H9 (cell line): ENCODE data around the gene GNPTAB. TPM values are rescaled to one million over a fixed set of nuclear protein-coding genes. Genes with fewer than 3 reads are reported as not detected.

Experiments used
- DNase-seq: peaks from one replicate; pipeline ENCODE4 v3.0.0-alpha.2; 2017
- H2AFZ ChIP-seq: one replicate; pipeline ENCODE4 v1.6.1; 2013; ENCODE audit warnings: mild to moderate bottlenecking, low read length, control low read depth, moderate library complexity
- H2AK5ac ChIP-seq: 2 replicates; pipeline ENCODE4 v1.6.1; 2013; ENCODE audit warnings: low read length, control low read depth, mixed read lengths; ENCODE audit not compliant: insufficient read length
- H2BK120ac ChIP-seq: one replicate; pipeline ENCODE4 v1.6.1; 2013; ENCODE audit warnings: low read depth, mild to moderate bottlenecking, low read length, control low read depth, inconsistent platforms; ENCODE audit not compliant: poor library complexity, severe bottlenecking
- H2BK12ac ChIP-seq: 2 replicates; pipeline ENCODE4 v1.6.1; 2013; ENCODE audit warnings: low read length, control low read depth, mixed read lengths, low read depth; ENCODE audit not compliant: insufficient read length
- H2BK15ac ChIP-seq: 2 replicates; pipeline ENCODE4 v1.6.1; 2013; ENCODE audit warnings: low read depth, low read length, control low read depth
- H2BK20ac ChIP-seq: one replicate; pipeline ENCODE4 v1.6.1; 2013; ENCODE audit warnings: low read depth, mild to moderate bottlenecking, low read length, control low read depth, inconsistent platforms; ENCODE audit not compliant: poor library complexity, severe bottlenecking
- H2BK5ac ChIP-seq: 2 replicates; pipeline ENCODE4 v1.6.1; 2013; ENCODE audit warnings: low read length, control low read depth, mixed read lengths; ENCODE audit not compliant: insufficient read length
- H3K14ac ChIP-seq: 2 replicates; pipeline ENCODE4 v1.6.1; 2013; ENCODE audit warnings: low read length, control low read depth; ENCODE audit not compliant: insufficient read depth
- H3K18ac ChIP-seq: 2 replicates; pipeline ENCODE4 v1.6.1; 2013; ENCODE audit warnings: low read depth, mild to moderate bottlenecking, mixed read lengths, low read length, control low read depth; ENCODE audit not compliant: insufficient read length
- H3K23ac ChIP-seq: 2 replicates; pipeline ENCODE4 v1.6.1; 2013; ENCODE audit warnings: low read length, control low read depth, mixed read lengths, low read depth; ENCODE audit not compliant: insufficient read length
- H3K23me2 ChIP-seq: 2 replicates; pipeline ENCODE4 v1.6.1; 2013; ENCODE audit warnings: low read depth, mild to moderate bottlenecking, mixed read lengths, low read length, control low read depth; ENCODE audit not compliant: insufficient read length, poor library complexity, severe bottlenecking
- H3K27ac ChIP-seq: 2 replicates; pipeline ENCODE4 v1.5.1; 2013; ENCODE audit warnings: low read length, control low read depth, mixed read lengths, low read depth; ENCODE audit not compliant: insufficient read length
- H3K27me3 ChIP-seq: 2 replicates; pipeline ENCODE4 v1.6.1; 2013; ENCODE audit warnings: low read length, control low read depth, inconsistent platforms; ENCODE audit not compliant: insufficient read depth
- H3K4ac ChIP-seq: 2 replicates; pipeline ENCODE4 v1.6.1; 2013; ENCODE audit warnings: low read depth, mild to moderate bottlenecking, control low read depth, inconsistent platforms, low read length, moderate library complexity
- H3K4me1 ChIP-seq: 2 replicates; pipeline ENCODE4 v1.6.1; 2013; ENCODE audit warnings: low read length, control low read depth, inconsistent platforms; ENCODE audit not compliant: insufficient read depth
- H3K4me2 ChIP-seq: 2 replicates; pipeline ENCODE4 v1.6.1; 2013; ENCODE audit warnings: low read length, control low read depth, mixed read lengths; ENCODE audit not compliant: insufficient read length, insufficient read depth
- H3K56ac ChIP-seq: 2 replicates; pipeline ENCODE4 v1.6.1; 2013; ENCODE audit warnings: low read depth, mild to moderate bottlenecking, mixed read lengths, low read length, control low read depth; ENCODE audit not compliant: insufficient read length
- H3K79me1 ChIP-seq: 2 replicates; pipeline ENCODE4 v1.6.1; 2013; ENCODE audit warnings: low read depth, mild to moderate bottlenecking, moderate library complexity, low read length, control low read depth, inconsistent platforms; ENCODE audit not compliant: insufficient read depth, poor library complexity, severe bottlenecking
- H3K79me2 ChIP-seq: 2 replicates; pipeline ENCODE4 v1.6.1; 2013; ENCODE audit warnings: low read length, control low read depth, inconsistent platforms; ENCODE audit not compliant: insufficient read depth
- H3K9ac ChIP-seq: 2 replicates; pipeline ENCODE4 v1.6.1; 2013; ENCODE audit warnings: low read length, control low read depth, mixed read lengths; ENCODE audit not compliant: insufficient read length; ENCODE audit errors: extremely low read depth
- H3K9me3 ChIP-seq: one replicate; pipeline ENCODE4 v1.6.1; 2013; ENCODE audit warnings: low read depth, low read length, inconsistent platforms; ENCODE audit not compliant: control insufficient read depth
- H3T11ph ChIP-seq: one replicate; pipeline ENCODE4 v1.6.1; 2013; ENCODE audit warnings: mild to moderate bottlenecking, low read length, control low read depth, inconsistent platforms
- H4K20me1 ChIP-seq: one replicate; pipeline ENCODE4 v1.6.1; 2013; ENCODE audit not compliant: control insufficient read depth, insufficient read length, insufficient read depth
- H4K5ac ChIP-seq: 2 replicates; pipeline ENCODE4 v1.6.1; 2013; ENCODE audit warnings: low read depth, mild to moderate bottlenecking, mixed read lengths, low read length, control low read depth; ENCODE audit not compliant: insufficient read length
- H4K8ac ChIP-seq: replicated peaks from 2 replicates; pipeline ENCODE4 v1.6.1; 2013; ENCODE audit warnings: low read length, control low read depth, mixed read lengths, low read depth; ENCODE audit not compliant: insufficient read length
- H4K91ac ChIP-seq: 2 replicates; pipeline ENCODE4 v1.6.1; 2013; ENCODE audit warnings: low read depth, mild to moderate bottlenecking, moderate library complexity, mixed read lengths, low read length, control low read depth; ENCODE audit not compliant: insufficient read length
- H3K27ac Mint-ChIP-seq, 3 experiments: 2 replicates in 2 of 3; 3 replicates in 1 of 3; pipeline ENCODE4 v1.8.0; 2020 to 2021; ENCODE audit warnings: mixed read lengths in 3 of 3, mild to moderate bottlenecking in 1 of 3, moderate library complexity in 1 of 3
- H3K27me3 Mint-ChIP-seq: 2 replicates; pipeline ENCODE4 v1.8.0; 2021; ENCODE audit warnings: low read depth, mild to moderate bottlenecking, moderate library complexity, mixed read lengths
- H3K36me3 Mint-ChIP-seq, 3 experiments: 2 replicates in 2 of 3; 3 replicates in 1 of 3; pipeline ENCODE4 v1.8.0; 2020 to 2021; ENCODE audit warnings: low read depth in 3 of 3, mixed read lengths in 3 of 3; ENCODE audit not compliant: insufficient read depth in 1 of 3
- H3K4me1 Mint-ChIP-seq, 2 experiments: 2 replicates each; pipeline ENCODE4 v1.8.0; 2020; ENCODE audit warnings: mixed read lengths in 2 of 2
- H3K4me3 Mint-ChIP-seq, 2 experiments: 2 replicates in 1 of 2; 3 replicates in 1 of 2; pipeline ENCODE4 v1.8.0; 2020 to 2021; ENCODE audit warnings: mild to moderate bottlenecking in 2 of 2, mixed read lengths in 2 of 2, moderate library complexity in 1 of 2
- H3K9me3 Mint-ChIP-seq, 2 experiments: 2 replicates in 1 of 2; 3 replicates in 1 of 2; pipeline ENCODE4 v1.8.0; 2020; ENCODE audit warnings: mild to moderate bottlenecking in 2 of 2, mixed read lengths in 2 of 2, moderate library complexity in 1 of 2
- CTCF ChIP-seq: fragments of 200-600 bp; sonication (generic); conservative IDR thresholded peaks from 3 replicates; pipeline ENCODE4 v1.8.0; 2021; ENCODE audit warnings: antibody characterized with exemption, mild to moderate bottlenecking
- WGBS: extraction: QIAGEN DNeasy Blood & Tissue Kit; methylation state at CpG from one replicate; pipeline ENCODE4 v1.1.7; 2013; ENCODE audit warnings: missing lambda C conversion rate, low lambda C conversion rate, mixed read lengths; ENCODE audit not compliant: insufficient read length; ENCODE audit errors: extremely low coverage; 5-methylcytosine and 5-hydroxymethylcytosine counted together
- total RNA-seq: library from RNA; stranded (reverse); gene quantifications from 2 replicates; pipeline ENCODE4 v1.2.1, GENCODE V29; 2021

GNPTAB gene
- total RNA-seq, 1 experiment from 2014 or later = 44.3 TPM

GRCh38 chr12:101783838-101784237 is 46.9 kb downstream of the GNPTAB start:
- no peak for TF ChIP-seq CTCF
- Histone ChIP-seq H3K9ac (no peak overlapping the region), H3K56ac (no peak overlapping the region), H3K27me3 (no peaks in the 10 kb centered on the region), H3K4me2 (no peak overlapping the region), H3K9me3 (no peaks in the 10 kb centered on the region), H2BK12ac (no peak overlapping the region), H4K5ac (no peak overlapping the region), H2BK20ac (no peak overlapping the region), H3K79me2 (no peaks in the 10 kb centered on the region), H3K23ac (no peak overlapping the region), H4K20me1 (no peaks in the 10 kb centered on the region), H3K4me1 (no peaks in the 10 kb centered on the region), H3K14ac (no peak overlapping the region), H2BK5ac (no peak overlapping the region), H4K8ac (no peak overlapping the region), H3K79me1 (no peaks in the 10 kb centered on the region), H2BK15ac (no peak overlapping the region), H3K27ac (no peak overlapping the region), H3K23me2 (no peaks in the 10 kb centered on the region), H3K18ac (no peak overlapping the region), H3K4ac (no peak overlapping the region), H4K91ac (no peak overlapping the region), H3T11ph (no peak overlapping the region), H2AK5ac (no peak overlapping the region), H2BK120ac (no peak overlapping the region), H2AFZ (no peak overlapping the region)
- Mint-ChIP-seq H3K27ac (no peak overlapping the region; a peak in 1 of 7 replicates), H3K9me3 (no peaks in the 10 kb centered on the region), H3K27me3 (no peaks in the 10 kb centered on the region), H3K4me1 (peaks cover 0 to 7% of the 10 kb centered on the region in 2 experiments; a peak in 1 of 4 replicates), H3K4me3 (no peak overlapping the region), H3K36me3 (peaks cover 0 to 32% (median 29%) of the 10 kb centered on the region in 3 experiments; a peak in 6 of 7 replicates)
- no peak for DNase-seq
- no CpG with 5 or more reads among the region's 2 CpGs for WGBS
